ENCODE measurements around the gene HMGA1. TPM values are rescaled to one million over a fixed set of nuclear protein-coding genes. Genes with fewer than 3 reads are reported as not detected.

HMGA1 gene
- total and polyA plus RNA-seq, 2 experiments from 2014 or later = 243 to 332 TPM

- H3K4me2 ChIP-seq (ENCODE audit: unreplicated experiment) = no peak overlapping the region
- no peaks in the 10 kb centered on the region for H3K4me1 ChIP-seq (ENCODE audit: insufficient read depth)
- no peaks in the 10 kb centered on the region for H3K79me2 ChIP-seq (ENCODE audit: insufficient read depth)
- H3K9ac ChIP-seq = no peak overlapping the region
- no peak overlapping the region for H3K27ac ChIP-seq
- in situ Hi-C loops (cut with MboI) = no loop called here
- no peaks in the 10 kb centered on the region for H3K9me2 ChIP-seq (ENCODE audit: insufficient read depth)
- DNase-seq = peak; percentile 46
- H2AFZ ChIP-seq = no peak overlapping the region
- H4K20me1 ChIP-seq (ENCODE audit: insufficient read depth) = no peaks in the 10 kb centered on the region
- WGBS, 2 experiments (ENCODE audit: low coverage in 1 of 2, low lambda C conversion rate in 2 of 2, missing lambda C conversion rate in 2 of 2) = 83 to 84% methylated on average over 4 of the region's 4 CpGs
- H3K4me3 ChIP-seq = no peak overlapping the region
- H3F3A ChIP-seq (ENCODE audit: insufficient read depth) = no peaks in the 10 kb centered on the region
- H3K27me3 ChIP-seq (replicated peaks; ENCODE audit: insufficient read depth) = no peaks in the 10 kb centered on the region
- TF ChIP-seq EZH2 (IDR thresholded peaks at IDR 0.05; ENCODE audit: insufficient read depth, poor library complexity, severe bottlenecking) (no peak), EZH2phosphoT487 (IDR thresholded peaks at IDR 0.05; ENCODE audit: insufficient read depth, low read depth) (no peak)
- no peaks in the 10 kb centered on the region for H3K36me3 ChIP-seq (ENCODE audit: low read depth)
- H3K9me3 ChIP-seq (ENCODE audit: low read depth) = no peaks in the 10 kb centered on the region
Measured at GRCh38 chr6:34201455-34202107, 35.1 kb upstream of the HMGA1 start.

GRCh38 chr6:34202329-34203201 lies 34.1 kb upstream of the HMGA1 start:
- no peak overlapping the region for H3K9ac ChIP-seq
- no peaks in the 10 kb centered on the region for H4K20me1 ChIP-seq (ENCODE audit: insufficient read depth)
- H3K4me2 ChIP-seq (ENCODE audit: unreplicated experiment) = no peak overlapping the region
- no peak overlapping the region for H2AFZ ChIP-seq
- no peaks in the 10 kb centered on the region for H3K9me2 ChIP-seq (ENCODE audit: insufficient read depth)
- no peaks in the 10 kb centered on the region for H3K79me2 ChIP-seq (ENCODE audit: insufficient read depth)
- H3K27me3 ChIP-seq (replicated peaks; ENCODE audit: insufficient read depth) = no peaks in the 10 kb centered on the region
- no peaks in the 10 kb centered on the region for H3K4me1 ChIP-seq (ENCODE audit: insufficient read depth)
- WGBS, 2 experiments (ENCODE audit: low coverage in 1 of 2, low lambda C conversion rate in 2 of 2, missing lambda C conversion rate in 2 of 2) = 77% methylated on average over 18 to 20 of the region's 20 CpGs
- H3K36me3 ChIP-seq (ENCODE audit: low read depth) = no peaks in the 10 kb centered on the region
- TF ChIP-seq EZH2phosphoT487 (IDR thresholded peaks at IDR 0.05; ENCODE audit: insufficient read depth, low read depth) (no peak), EZH2 (IDR thresholded peaks at IDR 0.05; ENCODE audit: insufficient read depth, poor library complexity, severe bottlenecking) (no peak)
- no peak overlapping the region for H3K27ac ChIP-seq
- no peak overlapping the region for H3K4me3 ChIP-seq
- H3K9me3 ChIP-seq (ENCODE audit: low read depth) = no peaks in the 10 kb centered on the region
- in situ Hi-C loops (cut with MboI) = no loop called here
- no peak for DNase-seq
- no peaks in the 10 kb centered on the region for H3F3A ChIP-seq (ENCODE audit: insufficient read depth)

- Histone ChIP-seq H3K9ac (no peak overlapping the region), H3K27me3 (replicated peaks; ENCODE audit: insufficient read depth) (no peaks in the 10 kb centered on the region), H3K36me3 (ENCODE audit: low read depth) (no peaks in the 10 kb centered on the region), H3K9me2 (ENCODE audit: insufficient read depth) (no peaks in the 10 kb centered on the region), H3K9me3 (ENCODE audit: low read depth) (no peaks in the 10 kb centered on the region), H3K4me3 (no peak overlapping the region), H3K79me2 (ENCODE audit: insufficient read depth) (no peaks in the 10 kb centered on the region), H4K20me1 (ENCODE audit: insufficient read depth) (no peaks in the 10 kb centered on the region), H3K4me1 (ENCODE audit: insufficient read depth) (no peaks in the 10 kb centered on the region), H3F3A (ENCODE audit: insufficient read depth) (no peaks in the 10 kb centered on the region), H3K4me2 (ENCODE audit: unreplicated experiment) (no peak overlapping the region), H2AFZ (no peak overlapping the region), H3K27ac (no peak overlapping the region)
- TF ChIP-seq EZH2 (IDR thresholded peaks at IDR 0.05; ENCODE audit: insufficient read depth, poor library complexity, severe bottlenecking) (no peak), EZH2phosphoT487 (IDR thresholded peaks at IDR 0.05; ENCODE audit: insufficient read depth, low read depth) (no peak)
- DNase-seq = no peak
- in situ Hi-C loops (cut with MboI) = no loop called here
- WGBS, 2 experiments (ENCODE audit: low coverage in 1 of 2, low lambda C conversion rate in 2 of 2, missing lambda C conversion rate in 2 of 2) = 93 to 98% methylated on average over 4 of the region's 4 CpGs
Measured at GRCh38 chr6:34204693-34205092, 32.0 kb upstream of the HMGA1 start.

GRCh38 chr6:34205466-34205865 lies 31.2 kb upstream of the HMGA1 start:
- H3K4me1 ChIP-seq (ENCODE audit: insufficient read depth) = no peaks in the 10 kb centered on the region
- WGBS, 2 experiments (ENCODE audit: low coverage in 1 of 2, low lambda C conversion rate in 2 of 2, missing lambda C conversion rate in 2 of 2) = 86 to 89% methylated on average over 3 of the region's 3 CpGs
- H2AFZ ChIP-seq = no peak overlapping the region
- H3K27me3 ChIP-seq (replicated peaks; ENCODE audit: insufficient read depth) = no peaks in the 10 kb centered on the region
- H4K20me1 ChIP-seq (ENCODE audit: insufficient read depth) = no peaks in the 10 kb centered on the region
- H3K4me2 ChIP-seq (ENCODE audit: unreplicated experiment) = no peak overlapping the region
- H3K79me2 ChIP-seq (ENCODE audit: insufficient read depth) = no peaks in the 10 kb centered on the region
- in situ Hi-C loops (cut with MboI) = no loop called here
- H3K27ac ChIP-seq = no peak overlapping the region
- H3K9me3 ChIP-seq (ENCODE audit: low read depth) = no peaks in the 10 kb centered on the region
- no peak overlapping the region for H3K4me3 ChIP-seq
- no peaks in the 10 kb centered on the region for H3F3A ChIP-seq (ENCODE audit: insufficient read depth)
- DNase-seq = peak; percentile 29
- TF ChIP-seq EZH2 (IDR thresholded peaks at IDR 0.05; ENCODE audit: insufficient read depth, poor library complexity, severe bottlenecking) (no peak), EZH2phosphoT487 (IDR thresholded peaks at IDR 0.05; ENCODE audit: insufficient read depth, low read depth) (no peak)
- no peaks in the 10 kb centered on the region for H3K9me2 ChIP-seq (ENCODE audit: insufficient read depth)
- no peaks in the 10 kb centered on the region for H3K36me3 ChIP-seq (ENCODE audit: low read depth)
- H3K9ac ChIP-seq = no peak overlapping the region
